Activated gamma-delta T cell treated with anti-CD3 and anti-CD28 coated beads, Interleukin-2, amount 50 U/mL, for 16 hours (primary cell): ENCODE measurements around the gene EHBP1.

ENCODE experiments used
- DNase-seq: peaks from one replicate; pipeline ENCODE4 v3.0.0-alpha.2; 2020; ENCODE audit warnings: low read depth

The EHBP1 gene

GRCh38 chr2:62705007-62705829 is at the start of gene EHBP1:
Gene EHBP1, plus strand, starts transcription at chr2:62705713. Its CDS starts 1,479 bp downstream, at chr2:62707192.
- peak; percentile 94 for DNase-seq

GRCh38 chr2:62657783-62658182 is 47.7 kb upstream of the EHBP1 start:
- no peak for DNase-seq

- no peak for DNase-seq
Observed at GRCh38 chr2:62658891-62659290, 46.6 kb upstream of the EHBP1 start.

GRCh38 chr2:62660087-62660486 is 45.4 kb upstream of the EHBP1 start:
- no peak for DNase-seq

DNA sequence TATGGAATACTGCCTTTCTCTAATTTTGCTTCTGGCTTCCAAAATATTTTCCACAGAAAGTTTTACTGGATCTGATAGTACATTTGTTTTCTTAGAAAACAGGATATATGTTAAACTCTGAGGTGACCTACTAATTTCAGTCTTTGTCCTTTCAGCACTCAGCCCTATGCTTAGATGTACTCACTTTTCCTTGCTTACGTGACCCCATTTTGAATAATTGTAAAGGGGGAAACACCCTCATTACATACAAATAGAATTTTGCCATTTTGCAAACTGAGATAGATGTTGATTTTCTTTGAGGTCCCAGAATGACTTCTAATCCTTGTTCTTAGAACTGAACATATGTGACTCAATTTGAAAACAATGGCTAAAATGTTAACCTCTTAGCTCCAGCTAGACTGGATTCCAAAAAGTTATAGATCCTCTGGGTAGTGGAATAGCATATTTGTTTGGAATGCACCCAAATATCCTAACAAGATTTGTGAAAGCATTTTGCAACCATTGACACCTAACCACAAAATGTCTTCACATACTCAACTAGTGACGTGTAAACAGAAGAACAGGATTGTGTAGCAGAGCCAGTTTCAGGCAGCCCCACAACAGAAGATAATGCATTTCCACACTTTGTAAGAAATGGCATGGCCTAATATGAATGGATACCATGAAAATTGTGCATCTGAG is 44.8 kb upstream of the EHBP1 start:
- no peak for DNase-seq

DNA sequence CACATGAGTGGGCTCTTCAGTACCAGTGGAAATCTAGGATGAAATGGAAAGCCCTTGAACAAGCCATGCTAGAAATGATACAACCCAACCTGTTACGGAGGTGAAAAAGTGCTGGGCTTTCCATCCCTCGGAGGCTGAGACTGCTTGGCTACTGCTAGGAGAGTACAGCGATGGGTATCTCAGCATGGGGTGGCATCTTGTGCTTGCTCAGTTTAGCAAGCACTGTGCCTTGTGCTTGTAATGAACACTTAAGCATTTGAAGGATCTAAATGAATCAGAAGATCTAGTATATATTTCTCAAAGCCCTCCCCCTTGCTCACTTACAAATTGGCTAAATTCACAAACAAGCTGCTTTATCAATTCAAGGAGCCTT is 44.3 kb upstream of the EHBP1 start:
- DNase-seq = no peak

GRCh38 chr2:62662131-62662530 is 43.4 kb upstream of the EHBP1 start:
- no peak for DNase-seq

- no peak for DNase-seq
Observed at GRCh38 chr2:62662554-62662953, 43.0 kb upstream of the EHBP1 start.

- no peak for DNase-seq
Observed at GRCh38 chr2:62663411-62663810, 42.1 kb upstream of the EHBP1 start.

GRCh38 chr2:62663920-62664795 is 41.4 kb upstream of the EHBP1 start:
- no peak for DNase-seq

DNA sequence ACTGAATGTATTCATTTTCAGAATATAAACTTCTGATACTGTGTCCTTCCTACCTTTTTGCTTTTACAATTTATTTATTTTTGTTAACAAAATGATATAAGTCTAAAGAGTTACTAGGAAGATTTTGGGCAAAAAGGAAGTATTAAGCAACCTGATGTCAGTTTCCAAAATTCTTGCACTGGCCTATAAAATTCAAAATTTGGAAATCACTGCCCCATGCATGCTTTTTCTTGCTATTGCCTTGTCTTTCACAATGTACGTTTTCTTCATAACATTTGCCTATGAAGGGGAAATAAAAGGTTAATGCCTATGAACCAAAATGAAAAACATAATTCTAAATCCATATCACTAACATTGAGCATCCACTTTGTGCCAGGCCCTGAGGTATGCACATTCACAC is 40.1 kb upstream of the EHBP1 start:
- DNase-seq = no peak

GRCh38 chr2:62669180-62669579 is 36.3 kb upstream of the EHBP1 start:
- DNase-seq = no peak

GRCh38 chr2:62672601-62673000 is 32.9 kb upstream of the EHBP1 start:
- no peak for DNase-seq

DNA sequence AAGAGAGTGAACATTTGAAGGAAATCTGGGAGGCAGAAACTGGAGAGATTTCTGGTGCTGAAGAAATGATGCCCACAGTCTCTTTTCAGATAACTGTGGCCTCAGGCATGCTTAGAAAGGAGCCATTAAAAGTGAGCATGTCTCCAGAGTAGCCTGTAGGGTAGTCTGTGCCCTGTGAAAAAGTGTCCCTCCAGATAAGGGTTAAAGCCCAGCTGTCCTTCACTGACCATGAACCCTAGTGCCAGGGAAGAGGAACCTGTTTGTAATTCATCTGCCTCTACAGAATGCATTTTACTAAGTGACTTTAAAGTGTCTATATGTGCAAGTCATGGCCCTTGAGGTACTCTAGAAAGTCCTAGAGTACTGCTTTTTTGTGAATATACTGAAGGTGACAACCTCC is 30.5 kb upstream of the EHBP1 start:
- no peak for DNase-seq

GRCh38 chr2:62685256-62685655 is 20.3 kb upstream of the EHBP1 start:
- no peak for DNase-seq

- no peak for DNase-seq
Observed at GRCh38 chr2:62686012-62686685, 19.4 kb upstream of the EHBP1 start.

GRCh38 chr2:62687636-62688035 is 17.9 kb upstream of the EHBP1 start:
- no peak for DNase-seq

DNA sequence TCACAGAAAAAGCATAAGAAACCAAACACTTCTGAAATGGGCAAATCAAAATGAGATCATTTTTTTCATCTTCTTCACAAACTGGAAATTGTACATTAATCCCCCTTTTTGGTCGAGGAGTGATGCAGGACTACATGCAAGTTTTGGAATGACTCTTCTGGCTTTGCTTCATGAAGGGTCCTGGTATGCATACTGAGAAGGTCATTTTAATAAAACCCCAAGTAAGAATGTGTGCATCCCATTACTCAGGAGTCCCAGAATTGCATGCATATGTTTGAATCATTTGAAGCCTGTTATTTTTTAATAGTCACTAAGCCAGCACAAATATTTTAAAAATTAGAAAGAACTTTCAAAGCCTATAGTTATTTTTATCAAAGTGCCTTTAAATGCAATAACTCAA is 16.7 kb upstream of the EHBP1 start:
- no peak for DNase-seq

DNA sequence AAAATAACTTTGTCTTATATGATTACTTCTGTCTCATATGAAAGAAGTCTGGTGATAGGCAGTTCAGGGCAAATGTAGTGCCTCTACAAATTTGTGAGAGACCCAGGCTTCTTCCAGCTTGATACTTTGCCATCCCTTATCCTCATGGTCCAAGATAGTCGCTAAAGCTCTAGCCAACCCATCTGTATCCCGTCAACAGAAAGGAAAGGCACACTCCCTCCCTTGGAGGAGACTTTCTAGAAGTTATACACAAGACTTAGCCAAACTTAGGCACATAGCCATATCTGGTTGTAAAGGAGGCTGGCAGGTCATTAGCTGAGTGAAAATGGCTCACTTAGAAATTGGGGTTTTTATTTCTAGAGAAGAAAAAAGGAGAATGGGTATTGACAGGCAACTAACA is 14.3 kb upstream of the EHBP1 start:
- DNase-seq = no peak

GRCh38 chr2:62692225-62692624 is 13.3 kb upstream of the EHBP1 start:
- DNase-seq = no peak

GRCh38 chr2:62698653-62699052 is 6.9 kb upstream of the EHBP1 start:
- no peak for DNase-seq

GRCh38 chr2:62704654-62705006 is 883 bp upstream of the EHBP1 start:
- DNase-seq = no peak
